ENCODE measurements around the gene SLC30A3. TPM values are rescaled to one million over a fixed set of nuclear protein-coding genes. Genes with fewer than 3 reads are reported as not detected.
A peak's percentile ranks its signal among the peaks of the same experiment; 100 is the strongest.

SLC30A3 gene
- total RNA-seq, 1 donor from 2014 or later, result not detected

DNA sequence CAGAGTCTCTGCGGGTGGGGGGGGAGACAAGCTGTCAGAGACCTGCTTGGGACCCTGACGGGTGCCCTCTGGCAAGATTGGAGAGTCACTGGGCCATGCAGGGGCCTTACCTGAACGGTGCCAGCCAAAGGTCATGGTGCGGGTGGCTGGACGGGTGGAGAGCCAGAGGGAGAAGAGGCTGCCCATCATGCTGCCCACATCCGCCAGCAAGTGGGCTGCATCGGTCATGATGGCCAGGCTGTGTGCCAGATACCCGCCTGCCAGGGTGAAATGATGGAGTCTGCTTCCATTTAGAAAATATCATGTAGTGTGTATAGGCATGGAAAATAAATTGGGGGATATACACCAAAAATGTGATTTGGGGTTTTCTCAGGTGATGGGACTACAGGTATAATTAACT is 4.8 kb downstream of the SLC30A3 start:
- DNase-seq, result no peak

DNA sequence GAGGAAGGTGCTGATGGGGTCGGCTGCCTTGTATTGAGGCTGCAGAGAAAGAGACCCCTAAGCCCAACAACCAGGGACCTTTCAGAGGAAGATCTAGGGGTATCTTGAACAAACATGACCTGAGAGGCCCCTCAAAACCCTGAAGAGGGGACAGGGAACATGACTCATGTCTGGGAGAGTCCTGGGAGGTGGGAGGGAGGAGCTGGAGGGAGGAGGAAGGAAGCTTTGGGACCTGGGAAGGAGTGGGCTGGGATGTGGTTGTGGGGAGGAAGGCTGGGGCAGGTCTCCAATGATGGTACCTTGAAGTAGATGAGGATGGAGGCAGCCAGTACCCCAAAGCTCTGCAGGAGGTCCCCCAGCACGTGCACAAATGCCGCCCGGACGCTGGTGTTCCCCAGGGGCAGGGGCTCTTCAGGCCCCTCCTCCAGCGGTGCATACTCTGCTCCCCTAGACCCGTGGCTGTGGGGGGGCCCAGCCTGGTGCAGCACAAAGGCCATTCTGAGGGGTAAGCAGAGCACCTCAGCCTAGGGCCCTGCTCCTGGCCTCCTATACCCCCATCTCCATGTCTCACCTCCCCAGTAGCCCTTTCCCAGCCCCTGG is 5.9 kb downstream of the SLC30A3 start:
- DNase-seq, result no peak

DNA sequence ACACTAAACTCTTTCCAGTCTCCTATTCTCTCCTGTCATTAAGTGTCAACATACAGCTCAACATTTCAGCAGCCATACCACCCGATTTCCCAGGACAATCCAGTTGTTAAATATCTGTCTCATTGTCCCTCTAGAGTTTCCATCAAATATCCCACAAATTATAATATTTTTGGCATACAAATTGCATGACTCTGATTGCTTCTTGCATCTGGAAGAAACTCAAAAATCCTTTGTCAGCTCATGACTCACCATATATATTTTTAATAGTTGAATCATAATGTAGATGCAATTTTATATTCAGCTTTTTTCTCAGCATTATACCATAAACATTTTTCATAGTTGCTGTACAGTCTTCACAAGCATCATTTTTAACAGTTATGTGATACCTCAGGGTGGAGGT is 7.2 kb downstream of the SLC30A3 start:
- no peak for DNase-seq

DNA sequence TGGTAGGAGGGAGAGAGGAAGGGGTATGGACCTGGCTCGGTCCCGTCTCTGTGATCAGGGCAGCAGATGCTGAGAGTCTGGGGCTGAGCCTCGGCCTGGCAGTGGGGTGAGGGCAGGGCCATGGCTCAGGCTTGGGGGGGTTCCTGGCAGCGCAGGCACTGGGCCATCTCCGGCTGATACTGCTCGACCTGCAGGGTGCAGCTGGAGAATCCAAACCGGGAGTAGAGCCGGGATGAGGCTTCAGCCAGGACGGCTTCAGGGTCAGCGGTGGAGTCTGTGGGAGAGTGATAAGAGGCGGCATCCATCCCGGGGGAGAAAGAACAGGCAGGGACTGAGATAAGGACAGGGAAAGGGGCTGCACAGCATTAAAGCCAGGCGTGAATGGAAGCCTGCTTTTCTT is 7.7 kb downstream of the SLC30A3 start:
- no peak for DNase-seq

DNA sequence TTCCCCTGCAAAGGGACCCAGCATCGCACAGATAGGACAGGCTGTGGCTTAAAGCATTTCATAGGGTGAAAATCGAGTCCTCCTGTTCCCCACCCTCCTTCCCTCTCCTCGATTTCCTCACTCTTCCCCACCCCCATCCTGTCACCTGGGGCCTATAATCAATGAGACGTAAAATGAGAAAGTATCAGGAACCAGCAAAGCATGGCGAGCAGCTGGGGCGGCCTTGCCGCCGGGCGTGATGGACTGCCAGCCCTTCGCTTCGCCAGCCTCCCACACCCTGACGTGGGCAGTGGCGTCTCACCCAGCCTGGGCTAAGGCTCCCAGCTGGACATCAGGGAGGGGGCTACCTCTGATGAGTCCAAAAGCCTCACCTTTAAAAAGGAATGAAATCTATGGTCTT is 11.1 kb downstream of the SLC30A3 start:
- no peak for DNase-seq

DNA sequence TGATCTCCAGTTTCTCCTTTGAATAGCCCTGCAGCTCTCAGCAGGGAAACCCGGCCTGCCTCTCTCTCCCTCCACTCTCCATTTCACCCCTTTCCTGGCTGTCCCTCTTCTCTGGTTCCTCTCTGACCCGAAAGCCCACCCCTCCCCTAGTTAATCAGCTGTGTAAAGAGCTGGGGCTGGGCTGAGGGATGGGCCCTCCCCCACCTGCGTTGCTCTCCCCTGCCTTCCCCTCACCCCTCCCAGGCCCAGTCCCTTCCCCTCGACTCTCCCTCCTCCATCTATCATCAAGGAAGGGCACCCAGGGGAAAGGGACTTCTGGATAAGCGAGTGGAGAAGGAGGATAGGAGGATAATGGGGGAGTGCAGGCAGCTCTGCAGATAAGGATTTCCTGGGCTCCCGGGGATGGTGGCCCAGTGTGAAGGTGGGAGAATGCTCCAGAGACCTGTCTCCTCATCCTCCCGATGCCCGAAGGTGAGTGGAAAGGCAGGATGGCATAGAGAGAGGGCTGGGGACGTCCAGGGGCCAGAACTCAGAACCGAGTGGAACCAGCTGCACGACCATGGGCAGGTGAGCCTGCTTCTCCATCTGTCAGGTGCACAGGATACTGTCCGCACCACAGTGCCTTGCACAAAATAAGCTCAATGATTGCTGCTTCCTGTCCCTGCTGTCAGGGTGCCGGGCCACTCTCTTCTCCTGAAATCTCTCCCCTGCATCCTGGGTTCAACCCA is 12.0 kb downstream of the SLC30A3 start:
- no peak for DNase-seq

DNA sequence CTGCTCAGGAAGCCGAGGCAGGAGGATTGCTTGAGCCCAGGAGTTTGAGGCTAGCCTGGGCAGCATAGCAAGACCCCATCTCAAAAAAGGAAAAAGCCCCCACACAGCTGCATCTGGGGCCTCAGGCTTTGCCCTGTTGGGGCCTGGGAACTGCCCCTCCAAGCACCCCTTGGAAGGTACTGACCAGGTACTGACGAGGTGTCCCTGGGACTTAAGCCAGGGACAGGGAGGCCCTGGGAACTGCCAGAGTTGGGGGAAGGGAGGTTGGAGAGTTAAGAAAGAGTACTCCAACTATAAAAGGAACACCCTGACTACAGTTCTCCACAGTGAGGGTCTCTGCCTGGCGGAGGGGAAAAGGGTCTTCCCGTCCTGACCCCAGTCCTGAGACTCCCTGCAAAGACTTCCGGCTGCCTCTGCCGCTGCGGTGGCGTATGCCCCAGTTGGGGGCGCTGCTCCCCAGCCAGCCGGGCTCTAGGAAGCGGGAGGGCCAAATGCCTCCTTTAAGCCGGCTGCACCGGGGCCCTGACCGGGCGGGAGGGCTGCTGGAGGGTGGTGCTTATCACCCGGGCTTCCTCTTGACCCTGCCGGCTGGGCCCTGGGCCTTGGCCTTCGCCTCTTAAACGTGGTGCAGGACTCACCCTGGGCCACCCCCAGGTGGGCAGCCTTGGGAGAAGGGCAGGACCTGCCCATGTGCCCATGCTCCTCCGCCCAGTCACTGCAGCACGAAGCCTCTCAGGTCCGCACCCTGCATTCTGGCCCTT is 12.8 kb downstream of the SLC30A3 start:
- DNase-seq, result peak; percentile 35

DNA sequence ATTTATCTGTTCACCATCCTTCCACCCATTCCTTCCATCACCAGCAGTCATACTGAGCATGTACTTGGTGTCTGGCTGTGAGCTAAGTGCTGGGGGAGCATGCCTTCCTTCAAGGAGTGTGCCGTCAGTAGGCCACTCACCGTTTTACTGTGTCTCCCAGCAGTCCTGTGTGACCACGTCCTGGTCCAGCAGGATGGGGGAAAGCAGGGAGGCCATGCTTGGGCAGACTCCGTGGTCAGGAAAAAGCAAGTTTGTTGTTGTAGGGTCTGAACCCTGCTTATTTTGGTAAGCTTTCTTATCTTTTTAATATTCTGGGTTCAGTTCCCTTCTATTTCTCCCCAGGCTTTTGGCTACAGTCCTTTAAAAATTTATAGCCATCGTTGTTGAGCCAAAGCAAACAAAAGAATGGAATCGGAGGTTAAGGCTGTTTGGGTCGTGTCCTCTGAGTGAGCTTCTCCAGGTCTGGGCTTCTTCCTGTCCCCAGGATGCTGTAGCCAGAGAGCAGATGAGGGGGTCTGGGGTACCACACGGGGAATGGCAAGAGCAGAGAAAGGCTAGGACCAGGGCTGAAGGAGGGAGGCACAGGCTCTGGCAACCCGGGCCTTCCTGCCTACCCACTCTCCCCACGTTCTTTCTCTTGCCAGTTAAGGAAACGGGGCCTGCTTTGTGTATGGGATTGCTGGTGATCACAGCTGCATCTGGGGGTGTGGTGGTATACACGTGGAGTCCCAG is 13.5 kb downstream of the SLC30A3 start:
- no peak for DNase-seq

DNA sequence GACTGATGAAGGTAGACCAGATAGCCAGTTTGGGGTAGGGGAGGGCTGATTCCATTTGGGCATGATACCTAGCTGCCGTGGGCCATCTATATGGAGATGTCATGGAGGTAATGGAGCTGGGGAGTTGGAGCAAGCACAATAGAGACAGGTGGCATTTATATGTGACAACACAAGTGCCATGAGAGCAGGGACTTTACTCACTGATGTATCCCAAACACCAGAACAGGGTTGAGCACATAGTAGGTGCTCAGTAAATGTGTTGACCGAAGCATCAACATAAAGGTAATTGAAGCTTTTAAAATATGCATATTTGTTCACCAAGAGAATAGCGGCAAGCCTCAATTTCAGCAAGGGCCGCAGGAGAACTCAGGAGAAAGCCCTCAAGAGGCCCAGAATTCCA is 15.0 kb downstream of the SLC30A3 start:
- DNase-seq, result no peak

DNA sequence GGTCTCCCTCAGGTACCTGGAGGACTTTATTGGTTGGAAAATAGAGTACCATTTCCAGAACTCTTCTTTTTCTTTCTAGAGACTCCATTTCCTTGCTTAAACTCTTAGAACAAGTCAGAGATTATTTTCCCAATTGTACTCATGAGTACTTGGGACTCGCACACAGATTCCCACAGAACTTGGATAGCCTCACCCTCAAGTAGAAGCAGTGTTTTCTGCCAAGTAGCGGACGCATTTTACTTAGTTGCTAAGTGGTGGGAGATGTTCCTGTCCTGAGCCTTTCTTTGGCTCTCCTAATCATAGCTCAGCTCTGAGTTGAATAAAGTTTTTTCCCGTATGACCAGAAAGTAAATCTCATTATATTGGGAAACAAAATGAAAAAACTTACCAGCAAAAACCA is 17.2 kb downstream of the SLC30A3 start:
- no peak for DNase-seq

DNA sequence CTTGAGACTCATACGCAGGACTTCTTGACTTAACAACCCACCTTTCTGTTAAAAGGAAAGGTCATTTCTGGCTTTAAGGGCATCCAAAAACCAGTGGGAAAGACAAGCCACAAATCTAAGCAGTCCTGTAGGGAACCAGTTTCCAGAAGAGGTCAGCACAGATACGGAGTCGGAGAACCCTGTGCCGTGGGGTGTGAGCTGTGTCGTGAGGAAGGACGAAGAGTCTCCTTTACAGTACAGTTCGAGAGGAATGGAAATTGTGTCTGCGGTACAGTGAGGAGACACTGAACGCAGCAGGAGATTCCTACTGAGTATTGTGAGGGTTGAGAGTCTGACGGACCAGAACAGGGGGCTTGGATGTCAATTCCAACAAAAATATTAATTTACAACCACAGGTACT is 17.7 kb downstream of the SLC30A3 start:
- DNase-seq, result no peak

DNA sequence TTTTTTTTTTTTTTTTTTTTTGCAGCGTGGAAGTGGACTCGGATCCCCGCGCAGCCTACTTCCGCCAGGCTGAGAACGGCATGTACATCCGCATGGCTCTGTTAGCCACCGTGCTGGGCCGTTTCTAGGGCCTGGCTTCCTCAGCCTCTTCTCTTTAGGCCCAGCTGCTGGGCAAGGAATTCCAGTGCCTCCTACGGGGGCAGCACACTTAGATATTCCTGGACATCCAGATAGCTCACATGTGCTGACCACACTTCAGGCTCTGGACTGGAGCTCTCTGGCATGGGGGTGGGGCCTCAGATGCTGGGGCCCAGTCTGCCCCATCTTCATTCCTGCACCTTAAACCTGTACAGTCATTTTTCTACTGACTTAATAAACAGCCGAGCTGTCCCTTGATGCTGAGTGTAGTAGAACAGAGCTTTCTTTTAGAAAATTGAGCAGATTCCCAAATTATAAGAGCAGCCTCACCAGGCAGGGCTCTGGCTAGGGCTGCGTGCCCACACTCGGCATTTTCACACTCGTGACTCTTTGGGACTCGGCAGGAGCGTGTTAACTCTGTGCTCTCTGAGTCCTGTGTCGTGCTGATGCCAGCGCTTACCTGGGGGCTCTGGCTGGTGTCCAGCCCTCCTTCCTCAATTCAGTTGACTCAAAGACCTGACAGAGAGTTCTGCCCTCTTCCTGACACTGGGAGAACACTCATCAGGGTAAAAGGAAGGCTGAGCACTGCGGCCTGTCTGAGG is 19.3 kb downstream of the SLC30A3 start:
- peak; percentile 49 for DNase-seq

DNA sequence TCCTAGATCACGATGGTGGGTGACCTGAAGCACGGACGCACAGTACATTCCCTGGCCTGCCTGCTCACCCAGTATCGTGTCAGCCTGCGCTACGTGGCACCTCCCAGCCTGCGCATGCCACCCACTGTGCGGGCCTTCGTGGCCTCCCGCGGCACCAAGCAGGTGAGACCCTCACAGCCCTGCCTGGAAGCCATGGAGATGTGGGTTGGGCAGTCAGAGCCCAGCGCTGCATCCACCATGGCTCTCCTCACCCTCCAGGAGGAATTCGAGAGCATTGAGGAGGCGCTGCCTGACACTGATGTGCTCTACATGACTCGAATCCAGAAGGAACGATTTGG is 20.3 kb downstream of the SLC30A3 start:
- no peak for DNase-seq

DNA sequence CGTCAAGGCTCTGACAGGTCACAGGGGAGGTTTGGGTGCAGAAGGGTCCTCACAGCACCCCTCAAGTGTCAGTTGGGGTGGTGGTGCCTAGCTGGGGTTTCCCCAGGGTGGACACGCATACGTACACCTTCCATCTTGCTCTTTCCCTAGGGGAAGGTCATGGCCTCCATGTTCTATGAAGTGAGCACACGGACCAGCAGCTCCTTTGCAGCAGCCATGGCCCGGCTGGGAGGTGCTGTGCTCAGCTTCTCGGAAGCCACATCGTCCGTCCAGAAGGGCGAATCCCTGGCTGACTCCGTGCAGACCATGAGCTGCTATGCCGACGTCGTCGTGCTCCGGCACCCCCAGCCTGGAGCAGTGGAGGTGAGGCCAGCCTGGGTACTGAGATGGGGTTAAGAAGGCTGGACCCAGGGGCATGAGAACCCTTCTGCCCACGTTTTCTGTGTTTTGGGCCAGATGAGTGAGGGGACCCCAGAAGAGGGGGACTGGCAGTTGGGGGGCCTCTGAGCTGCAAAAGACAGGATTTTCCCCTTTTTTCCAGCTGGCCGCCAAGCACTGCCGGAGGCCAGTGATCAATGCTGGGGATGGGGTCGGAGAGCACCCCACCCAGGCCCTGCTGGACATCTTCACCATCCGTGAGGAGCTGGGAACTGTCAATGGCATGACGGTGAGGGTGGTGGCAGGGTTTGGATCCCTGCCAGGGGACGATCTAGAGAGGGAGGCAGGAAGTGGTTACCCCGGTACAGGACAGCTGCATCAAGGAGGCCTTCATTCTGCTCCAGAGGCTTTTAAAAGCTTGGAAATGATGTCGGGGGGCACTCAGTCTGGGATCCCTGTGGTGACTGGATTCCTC is 20.9 kb downstream of the SLC30A3 start:
- DNase-seq, result no peak

DNA sequence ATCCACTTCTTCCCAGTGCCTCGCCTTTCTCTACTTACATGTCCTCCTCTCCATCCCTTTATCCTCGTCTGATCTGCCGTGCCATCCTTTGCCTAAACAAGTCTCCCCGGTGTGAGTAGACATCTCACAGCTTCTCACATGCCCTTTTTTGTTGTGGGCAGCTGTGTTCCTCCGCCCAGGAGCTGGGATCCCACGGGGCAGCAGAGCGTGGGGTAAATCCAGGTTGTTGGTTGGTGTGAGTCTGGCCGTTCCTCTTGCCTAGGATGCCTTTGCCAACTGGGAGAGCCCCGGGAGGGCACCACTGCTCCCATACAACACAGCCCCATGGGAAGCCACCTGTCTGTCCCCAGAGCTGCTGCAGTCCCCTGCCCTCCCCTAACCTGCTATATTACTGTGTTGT is 22.4 kb downstream of the SLC30A3 start:
- no peak for DNase-seq

DNA sequence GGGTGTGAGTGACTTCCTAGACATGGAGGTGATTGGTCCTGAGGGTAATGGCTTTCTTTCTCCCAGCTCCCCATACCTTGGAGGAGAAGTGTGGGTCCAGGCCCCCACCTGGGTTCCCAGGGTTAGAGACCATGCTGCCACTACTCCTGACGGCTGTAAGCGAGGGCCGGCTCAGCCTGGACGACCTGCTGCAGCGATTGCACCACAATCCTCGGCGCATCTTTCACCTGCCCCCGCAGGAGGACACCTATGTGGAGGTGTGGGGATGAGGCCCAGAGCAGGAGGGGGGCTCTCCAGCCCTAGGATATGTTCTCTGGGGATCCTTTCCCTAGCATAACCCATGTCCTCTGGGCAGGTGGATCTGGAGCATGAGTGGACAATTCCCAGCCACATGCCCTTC is 23.9 kb downstream of the SLC30A3 start:
- no peak for DNase-seq

DNA sequence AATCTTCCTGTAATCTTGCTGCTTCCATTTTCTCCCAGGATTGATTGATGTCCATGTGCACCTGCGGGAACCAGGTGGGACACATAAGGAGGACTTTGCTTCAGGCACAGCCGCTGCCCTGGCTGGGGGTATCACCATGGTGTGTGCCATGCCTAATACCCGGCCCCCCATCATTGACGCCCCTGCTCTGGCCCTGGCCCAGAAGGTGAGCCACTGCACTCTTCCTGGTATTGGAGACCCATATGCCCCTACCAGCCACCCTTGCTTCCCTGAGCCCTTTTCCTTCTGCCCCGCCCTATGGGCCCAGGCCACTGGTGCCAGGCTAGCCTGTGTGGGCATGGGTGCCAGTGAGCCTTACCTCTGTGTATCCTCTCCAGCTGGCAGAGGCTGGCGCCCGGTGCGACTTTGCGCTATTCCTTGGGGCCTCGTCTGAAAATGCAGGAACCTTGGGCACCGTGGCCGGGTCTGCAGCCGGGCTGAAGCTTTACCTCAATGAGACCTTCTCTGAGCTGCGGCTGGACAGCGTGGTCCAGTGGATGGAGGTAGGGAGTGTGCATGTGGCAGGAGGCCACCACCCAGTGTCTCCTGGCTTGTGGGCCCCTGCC is 25.4 kb downstream of the SLC30A3 start:
- no peak for DNase-seq

DNA sequence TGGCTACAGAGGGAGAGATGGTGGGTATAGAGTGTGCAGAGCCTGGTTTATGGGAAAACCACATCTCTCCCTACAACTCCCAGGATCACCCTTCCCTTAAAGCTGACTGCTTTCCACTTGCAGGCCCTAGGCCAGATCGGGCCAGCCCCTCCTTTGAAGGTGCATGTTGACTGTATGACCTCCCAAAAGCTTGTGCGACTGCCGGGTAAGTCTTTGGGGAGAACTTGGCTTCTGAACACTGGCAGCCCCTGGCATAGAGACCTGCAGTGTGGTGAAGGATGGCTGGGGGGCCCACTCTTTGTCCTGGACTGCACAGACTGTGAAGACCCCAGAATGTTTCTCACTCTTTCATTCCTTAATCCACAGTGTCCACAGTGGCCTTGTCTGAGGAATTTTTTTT is 26.2 kb downstream of the SLC30A3 start:
- DNase-seq, result no peak

DNA sequence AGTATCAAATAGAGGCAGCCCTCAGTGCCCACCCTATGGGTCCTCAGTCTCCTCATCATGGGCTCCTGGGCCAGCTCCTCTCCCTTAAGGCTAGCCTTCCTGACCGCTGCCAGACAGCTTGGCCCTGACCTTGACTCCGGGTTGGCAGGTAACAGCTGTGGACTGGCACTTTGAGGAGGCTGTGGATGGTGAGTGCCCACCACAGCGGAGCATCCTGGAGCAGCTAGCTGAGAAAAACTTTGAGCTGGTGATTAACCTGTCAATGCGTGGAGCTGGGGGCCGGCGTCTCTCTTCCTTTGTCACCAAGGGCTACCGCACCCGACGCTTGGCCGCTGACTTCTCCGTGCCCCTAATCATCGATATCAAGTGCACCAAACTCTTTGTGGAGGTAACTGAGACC is 26.7 kb downstream of the SLC30A3 start:
- no peak for DNase-seq

DNA sequence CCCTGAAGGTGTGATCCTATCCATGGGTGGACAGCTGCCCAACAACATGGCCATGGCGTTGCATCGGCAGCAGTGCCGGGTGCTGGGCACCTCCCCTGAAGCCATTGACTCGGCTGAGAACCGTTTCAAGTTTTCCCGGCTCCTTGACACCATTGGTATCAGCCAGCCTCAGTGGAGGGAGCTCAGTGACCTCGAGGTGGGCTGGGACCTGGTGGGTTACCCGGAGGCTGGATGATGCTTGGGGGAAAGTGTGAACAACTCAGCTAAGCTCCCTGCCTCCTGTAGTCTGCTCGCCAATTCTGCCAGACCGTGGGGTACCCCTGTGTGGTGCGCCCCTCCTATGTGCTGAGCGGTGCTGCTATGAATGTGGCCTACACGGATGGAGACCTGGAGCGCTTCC is 29.5 kb downstream of the SLC30A3 start:
- no peak for DNase-seq

DNA sequence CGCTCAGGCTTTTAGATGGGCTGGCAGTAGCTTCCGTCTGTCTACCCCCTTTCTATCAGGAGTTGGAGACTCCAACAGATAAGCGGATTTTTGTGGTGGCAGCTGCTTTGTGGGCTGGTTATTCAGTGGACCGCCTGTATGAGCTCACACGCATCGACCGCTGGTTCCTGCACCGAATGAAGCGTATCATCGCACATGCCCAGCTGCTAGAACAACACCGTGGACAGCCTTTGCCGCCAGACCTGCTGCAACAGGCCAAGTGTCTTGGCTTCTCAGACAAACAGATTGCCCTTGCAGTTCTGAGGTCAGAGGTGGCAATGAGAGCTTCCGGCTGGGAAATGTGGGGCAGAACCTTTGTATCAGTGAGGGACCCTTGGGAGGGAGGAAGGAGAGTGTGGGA is 30.9 kb downstream of the SLC30A3 start:
- DNase-seq, result no peak

Measured in tongue (tissue), 2 donors.